HG03095 (cell line): ENCODE results near the gene RPUSD1.

ENCODE experiments used
- ATAC-seq: cut with Tn5 transposase; IDR thresholded peaks from one replicate; pipeline ENCODE4 v1.9.1; 2021; ENCODE audit warnings: moderate library complexity; ENCODE audit not compliant: unreplicated experiment

The RPUSD1 gene

GRCh38 chr16:799948-800833 is 12.0 kb upstream of the RPUSD1 start, which contains the start of gene GNG13:
TSS of gene GNG13 (minus strand) at chr16:800734. CDS start at chr16:799077, 1,657 bp downstream.
- no peak for ATAC-seq

DNA sequence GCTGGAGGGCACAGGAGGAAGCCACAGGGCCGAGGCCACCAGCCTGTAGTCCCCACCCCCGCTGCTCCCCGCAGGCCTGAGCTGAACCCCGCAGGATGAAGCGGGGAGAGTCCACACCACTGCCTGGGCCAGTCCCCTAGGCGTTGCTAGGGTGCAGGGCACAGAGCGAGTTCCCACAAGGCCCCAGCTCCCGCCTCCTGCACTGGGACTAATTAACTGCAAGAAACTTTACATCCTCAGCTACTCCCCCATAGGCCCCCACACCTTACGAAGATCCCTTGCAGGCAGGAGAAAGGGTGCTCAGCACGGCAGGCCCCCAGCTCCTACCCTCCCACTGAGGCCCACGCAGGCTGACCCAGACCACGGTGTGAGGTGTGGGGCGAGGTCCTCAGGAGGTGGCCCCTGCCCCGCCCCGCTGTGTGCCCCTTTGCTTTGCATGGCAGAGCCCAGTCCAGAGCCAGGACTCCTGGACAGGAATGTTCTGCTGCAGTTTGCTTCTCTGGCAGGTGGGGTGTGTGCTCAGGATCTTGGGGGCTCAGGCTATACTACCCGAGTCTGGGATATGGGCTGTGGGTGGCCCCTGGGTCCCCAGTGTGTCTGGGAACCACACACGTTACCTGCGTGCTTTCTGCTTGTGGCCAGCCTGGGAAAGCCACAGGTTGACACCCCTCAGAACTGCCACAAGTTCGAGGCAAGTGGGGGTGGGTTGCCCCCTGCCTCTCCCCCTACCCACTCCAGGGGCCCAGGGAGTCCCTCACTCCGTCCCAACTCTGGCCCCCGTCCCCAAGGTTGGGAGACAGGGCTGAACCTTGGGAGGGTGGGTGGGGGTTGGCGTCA is 11.1 kb upstream of the RPUSD1 start:
- no peak for ATAC-seq

- ATAC-seq, result no peak
Observed at GRCh38 chr16:798666-799065, 10.5 kb upstream of the RPUSD1 start.

- no peak for ATAC-seq
Observed at GRCh38 chr16:797686-798085, 9.5 kb upstream of the RPUSD1 start.

GRCh38 chr16:797120-797420 is 8.9 kb upstream of the RPUSD1 start:
- no peak for ATAC-seq

- ATAC-seq, result no peak
Observed at GRCh38 chr16:796296-797119, 8.3 kb upstream of the RPUSD1 start.

DNA sequence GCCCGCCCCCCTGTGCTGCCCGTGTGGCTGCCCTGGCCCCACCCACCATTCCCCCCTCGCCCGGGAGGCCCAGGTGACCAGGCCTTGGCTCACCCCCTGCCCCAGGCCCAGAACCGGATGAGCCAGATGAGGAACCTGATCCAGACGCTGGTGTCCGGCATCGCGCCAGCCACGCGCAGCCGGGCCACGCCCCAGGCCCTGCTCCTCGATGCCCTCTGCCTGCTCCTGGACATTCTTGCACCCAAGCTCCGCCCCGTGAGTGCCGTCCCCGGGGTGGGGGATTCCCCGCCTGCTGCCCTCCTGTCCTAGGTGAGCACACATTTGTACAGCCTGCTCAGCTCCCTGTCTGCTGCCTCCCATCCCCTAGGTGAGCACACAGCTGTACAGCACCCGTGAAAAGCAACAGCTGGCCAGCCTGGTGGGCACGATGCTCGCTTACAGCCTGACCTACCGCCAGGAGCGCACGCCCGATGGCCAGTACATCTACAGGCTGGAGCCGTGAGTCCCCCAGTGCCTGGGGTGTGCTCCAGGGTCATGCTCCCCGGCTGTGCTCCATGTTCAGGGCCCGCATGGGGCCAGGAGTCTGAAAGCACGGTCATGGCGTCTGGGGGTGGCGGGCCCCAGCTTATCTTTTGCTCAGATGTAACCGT is 7.5 kb upstream of the RPUSD1 start:
- ATAC-seq, result no peak

GRCh38 chr16:794853-795466 is 6.8 kb upstream of the RPUSD1 start:
- no peak for ATAC-seq

DNA sequence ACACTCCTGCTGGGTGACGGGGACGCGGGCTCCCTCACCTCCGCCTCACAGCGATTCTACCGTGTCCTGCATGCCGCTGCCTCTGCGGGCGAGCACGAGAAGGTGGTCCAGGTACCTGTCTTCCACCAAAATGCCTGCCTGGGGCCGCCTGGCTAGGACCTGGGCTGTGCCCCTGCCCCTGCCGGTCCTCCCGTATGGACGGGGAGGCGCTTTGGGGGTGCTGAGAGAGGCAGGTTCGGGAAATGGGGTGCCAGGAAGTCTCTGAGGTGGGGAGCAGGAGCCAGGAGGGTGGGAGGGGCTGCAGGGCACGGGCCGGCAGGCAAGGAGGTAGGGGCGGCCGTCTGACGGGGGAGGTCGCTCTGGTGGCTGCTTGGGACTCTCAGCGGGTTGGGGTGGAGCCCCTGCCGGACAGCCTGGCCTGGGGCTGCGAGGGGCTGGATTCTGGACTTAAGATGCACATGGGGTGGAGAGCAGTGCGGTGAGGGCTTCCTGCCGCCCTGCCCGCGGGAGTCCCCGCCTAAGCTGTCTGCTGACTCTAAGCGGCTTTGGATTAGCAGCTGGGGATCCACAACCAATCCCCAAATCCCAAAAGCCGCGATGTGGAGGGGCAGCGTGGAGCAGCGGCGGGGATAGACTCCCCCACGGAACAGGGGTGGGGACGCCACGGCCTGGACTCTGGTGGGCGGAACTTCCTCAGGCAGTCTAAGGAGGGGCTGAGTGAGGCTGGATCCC is 6.1 kb upstream of the RPUSD1 start:
- no peak for ATAC-seq

GRCh38 chr16:793414-793813 is 5.2 kb upstream of the RPUSD1 start:
- no peak for ATAC-seq

DNA sequence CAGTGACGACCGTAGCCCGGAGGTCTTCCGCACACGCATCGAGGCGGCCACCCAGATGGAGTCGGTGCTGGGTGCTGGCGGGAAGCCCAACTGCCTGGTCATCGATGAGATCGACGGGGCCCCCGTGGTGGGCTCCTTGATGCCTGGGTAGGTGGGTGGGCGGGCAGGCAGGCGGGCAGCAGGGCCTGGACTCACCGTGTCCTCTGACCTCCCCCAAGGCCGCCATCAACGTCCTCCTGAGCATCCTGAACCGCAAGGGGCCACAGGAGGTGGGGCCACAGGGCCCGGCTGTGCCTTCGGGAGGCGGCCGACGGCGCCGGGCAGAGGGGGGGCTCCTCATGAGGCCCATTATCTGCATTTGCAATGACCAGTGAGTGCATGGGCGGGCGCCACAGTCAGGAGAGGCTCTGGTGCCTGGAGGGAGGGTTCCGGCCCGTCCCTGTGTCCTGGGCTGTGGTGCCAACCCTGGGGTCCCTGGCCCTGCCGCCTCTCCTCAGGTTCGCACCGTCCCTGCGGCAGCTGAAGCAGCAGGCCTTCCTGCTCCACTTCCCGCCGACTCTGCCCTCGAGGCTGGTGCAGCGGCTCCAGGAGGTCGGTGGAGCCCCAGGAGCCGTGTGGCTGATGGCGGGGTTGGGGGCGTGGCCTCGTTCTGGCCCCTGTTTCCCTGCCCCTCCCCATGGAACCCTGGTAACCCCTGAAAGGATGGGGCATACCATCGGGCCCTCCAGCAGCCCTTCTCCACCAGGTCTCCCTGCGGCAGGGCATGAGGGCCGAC is 4.2 kb upstream of the RPUSD1 start:
- no peak for ATAC-seq

GRCh38 chr16:791131-791530 is 3.0 kb upstream of the RPUSD1 start:
- ATAC-seq, result no peak

DNA sequence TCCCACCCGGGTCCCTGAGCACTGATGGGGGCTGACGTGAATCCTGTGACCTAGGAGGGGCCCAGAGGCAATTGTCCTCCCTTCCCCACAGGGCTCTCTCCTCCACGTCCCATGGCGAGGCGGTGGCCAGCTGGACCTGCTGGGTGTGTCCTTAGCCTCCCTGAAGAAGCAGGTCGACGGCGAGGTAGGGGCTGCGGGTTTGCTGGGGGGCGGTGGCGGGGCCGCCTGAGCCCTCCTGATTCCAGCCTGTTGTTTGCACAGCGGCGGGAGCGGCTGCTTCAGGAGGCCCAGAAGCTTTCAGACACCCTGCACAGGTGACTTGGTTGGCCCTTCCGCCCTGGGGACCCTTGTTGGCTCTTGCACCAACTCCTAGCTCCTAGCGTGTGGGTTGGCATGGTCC is 1.9 kb upstream of the RPUSD1 start:
- ATAC-seq, result no peak

DNA sequence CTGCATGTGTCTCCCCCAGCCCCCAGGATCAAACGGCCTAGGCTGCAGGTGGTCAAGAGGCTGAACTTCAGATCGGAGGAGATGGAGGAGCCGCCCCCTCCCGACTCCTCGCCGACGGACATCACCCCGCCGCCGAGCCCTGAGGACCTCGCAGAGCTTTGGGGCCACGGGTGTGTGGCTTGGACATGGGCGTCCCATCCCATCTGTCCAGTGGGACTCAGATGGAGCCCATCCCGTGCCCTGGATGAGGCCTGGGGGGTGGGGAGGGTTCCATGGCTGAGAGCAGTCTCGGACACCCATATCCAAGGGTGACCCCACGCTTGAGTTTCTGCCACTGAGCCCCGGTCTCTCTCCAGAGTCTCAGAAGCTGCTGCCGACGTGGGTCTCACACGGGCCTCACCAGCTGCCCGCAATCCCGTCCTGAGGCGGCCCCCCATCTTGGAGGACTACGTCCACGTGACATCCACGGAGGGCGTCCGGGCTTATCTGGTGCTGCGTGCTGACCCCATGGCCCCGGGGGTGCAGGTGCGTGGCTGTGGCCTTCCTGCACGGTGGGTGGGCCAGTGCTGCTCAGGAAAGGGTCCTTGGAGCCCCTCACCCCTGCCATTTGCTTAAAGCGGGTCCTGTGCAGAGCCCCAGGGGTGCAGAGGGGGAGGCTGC is 1.1 kb upstream of the RPUSD1 start:
- ATAC-seq, result no peak

DNA sequence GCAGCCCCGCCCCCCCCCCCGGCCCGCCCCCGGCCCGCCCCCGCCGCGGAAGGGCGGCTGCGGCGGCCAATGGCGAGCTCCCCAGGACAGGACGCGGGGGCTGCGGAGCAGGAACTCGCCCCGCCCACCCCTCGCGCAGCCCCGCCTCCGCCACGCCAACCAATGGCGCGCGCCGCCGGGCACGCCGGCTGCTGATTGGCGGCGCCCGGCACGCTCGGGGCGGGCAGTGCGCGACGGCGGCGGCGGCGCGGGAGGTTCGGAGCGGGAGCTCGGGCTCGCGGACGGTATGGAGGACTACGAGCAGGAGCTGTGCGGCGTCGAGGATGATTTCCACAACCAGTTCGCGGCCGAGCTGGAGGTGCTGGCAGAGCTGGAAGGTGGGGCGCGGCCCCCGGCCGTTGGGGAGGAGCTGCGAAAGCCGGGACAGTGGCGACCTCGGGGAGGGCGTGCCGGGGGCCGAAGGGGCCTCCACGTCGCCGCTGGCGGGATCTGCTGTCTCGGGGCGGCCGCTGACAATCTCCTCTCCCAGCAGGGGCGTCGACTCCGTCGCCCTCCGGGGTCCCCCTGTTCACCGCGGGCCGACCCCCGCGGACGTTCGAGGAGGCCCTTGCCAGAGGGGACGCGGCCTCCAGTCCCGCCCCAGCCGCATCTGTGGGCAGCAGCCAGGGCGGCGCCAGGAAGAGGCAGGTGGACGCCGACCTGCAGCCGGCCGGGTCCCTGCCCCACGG is 382 bp upstream of the RPUSD1 start, which contains the start of gene CHTF18:
Gene CHTF18 (plus strand): TSS at position 222 of the 728 bp plus-strand sequence. CDS start 65 bp downstream, at position 287.
- ATAC-seq, result peak; percentile 55

GRCh38 chr16:787321-787966 is 737 bp downstream of the RPUSD1 start:
- ATAC-seq, result no peak
